ACC112 (cell line): ENCODE results near the gene HBB.

ENCODE experiments used
- H2AFZ ChIP-seq: fragments of 200-600 bp; sonication (generic); one replicate; pipeline ENCODE4 v1.6.0; 2017; ENCODE audit warnings: antibody characterized with exemption, low read length; ENCODE audit not compliant: unreplicated experiment
- H3K27ac ChIP-seq: fragments of 200-600 bp; sonication (generic); 2 replicates; pipeline ENCODE4 v1.5.1; 2014; ENCODE audit warnings: low read depth, mild to moderate bottlenecking, antibody characterized with exemption, low read length, moderate library complexity
- H3K27me3 ChIP-seq: fragments of 200-600 bp; sonication (generic); 2 replicates; pipeline ENCODE4 v1.6.1; 2014; ENCODE audit warnings: mild to moderate bottlenecking, antibody characterized with exemption, low read length, moderate library complexity, mixed read lengths; ENCODE audit not compliant: insufficient read depth
- H3K36me3 ChIP-seq: fragments of 200-600 bp; sonication (generic); 2 replicates; pipeline ENCODE4 v1.6.1; 2016; ENCODE audit warnings: mild to moderate bottlenecking, antibody characterized with exemption, low read length, moderate library complexity, mixed read lengths; ENCODE audit not compliant: insufficient read depth
- H3K4me1 ChIP-seq: fragments of 200-600 bp; sonication (generic); one replicate; pipeline ENCODE4 v1.6.1; 2016; ENCODE audit warnings: low read length, mixed read lengths; ENCODE audit not compliant: insufficient read depth, unreplicated experiment, control insufficient read depth
- H3K4me3 ChIP-seq: fragments of 200-600 bp; sonication (generic); 2 replicates; pipeline ENCODE4 v1.5.1; 2014; ENCODE audit warnings: mild to moderate bottlenecking, low read depth, low read length
- H3K79me2 ChIP-seq: fragments of 200-600 bp; sonication (generic); one replicate; pipeline ENCODE4 v1.6.0; 2016; ENCODE audit warnings: low read length; ENCODE audit not compliant: control insufficient read depth, unreplicated experiment, insufficient read depth

The HBB gene

DNA sequence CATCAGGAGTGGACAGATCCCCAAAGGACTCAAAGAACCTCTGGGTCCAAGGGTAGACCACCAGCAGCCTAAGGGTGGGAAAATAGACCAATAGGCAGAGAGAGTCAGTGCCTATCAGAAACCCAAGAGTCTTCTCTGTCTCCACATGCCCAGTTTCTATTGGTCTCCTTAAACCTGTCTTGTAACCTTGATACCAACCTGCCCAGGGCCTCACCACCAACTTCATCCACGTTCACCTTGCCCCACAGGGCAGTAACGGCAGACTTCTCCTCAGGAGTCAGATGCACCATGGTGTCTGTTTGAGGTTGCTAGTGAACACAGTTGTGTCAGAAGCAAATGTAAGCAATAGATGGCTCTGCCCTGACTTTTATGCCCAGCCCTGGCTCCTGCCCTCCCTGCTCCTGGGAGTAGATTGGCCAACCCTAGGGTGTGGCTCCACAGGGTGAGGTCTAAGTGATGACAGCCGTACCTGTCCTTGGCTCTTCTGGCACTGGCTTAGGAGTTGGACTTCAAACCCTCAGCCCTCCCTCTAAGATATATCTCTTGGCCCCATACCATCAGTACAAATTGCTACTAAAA, at the start of gene HBB:
Gene HBB (minus strand): TSS at position 340 of the 579 bp plus-strand sequence. CDS start 50 bp downstream, at position 290.
- no peaks in the 10 kb centered on the region for H3K79me2 ChIP-seq
- H3K4me3 ChIP-seq, result no peak within 1 kb of the TSS
- no peaks in the 10 kb centered on the region for H3K4me1 ChIP-seq
- H3K27ac ChIP-seq, result no peak within 1 kb of the TSS
- H3K27me3 ChIP-seq, result no peaks in the 10 kb centered on the region
- H2AFZ ChIP-seq, result no peak within 1 kb of the TSS
- H3K36me3 ChIP-seq, result no peaks in the 10 kb centered on the region

GRCh38 chr11:5275369-5276110, 48.7 kb upstream of the HBB start:
- no peaks in the 10 kb centered on the region for H3K27me3 ChIP-seq
- peaks cover 14% of the 10 kb centered on the region for H3K4me1 ChIP-seq
- H3K27ac ChIP-seq, result no peak overlapping the region
- H2AFZ ChIP-seq, result no peak overlapping the region
- H3K36me3 ChIP-seq, result no peaks in the 10 kb centered on the region
- no peaks in the 10 kb centered on the region for H3K79me2 ChIP-seq
- H3K4me3 ChIP-seq, result no peak overlapping the region

GRCh38 chr11:5274395-5274794, 47.5 kb upstream of the HBB start:
- H3K27me3 ChIP-seq, result no peaks in the 10 kb centered on the region
- no peaks in the 10 kb centered on the region for H3K79me2 ChIP-seq
- no peak overlapping the region for H3K4me3 ChIP-seq
- no peak overlapping the region for H2AFZ ChIP-seq
- no peaks in the 10 kb centered on the region for H3K36me3 ChIP-seq
- H3K4me1 ChIP-seq, result peaks cover 5% of the 10 kb centered on the region
- no peak overlapping the region for H3K27ac ChIP-seq

DNA sequence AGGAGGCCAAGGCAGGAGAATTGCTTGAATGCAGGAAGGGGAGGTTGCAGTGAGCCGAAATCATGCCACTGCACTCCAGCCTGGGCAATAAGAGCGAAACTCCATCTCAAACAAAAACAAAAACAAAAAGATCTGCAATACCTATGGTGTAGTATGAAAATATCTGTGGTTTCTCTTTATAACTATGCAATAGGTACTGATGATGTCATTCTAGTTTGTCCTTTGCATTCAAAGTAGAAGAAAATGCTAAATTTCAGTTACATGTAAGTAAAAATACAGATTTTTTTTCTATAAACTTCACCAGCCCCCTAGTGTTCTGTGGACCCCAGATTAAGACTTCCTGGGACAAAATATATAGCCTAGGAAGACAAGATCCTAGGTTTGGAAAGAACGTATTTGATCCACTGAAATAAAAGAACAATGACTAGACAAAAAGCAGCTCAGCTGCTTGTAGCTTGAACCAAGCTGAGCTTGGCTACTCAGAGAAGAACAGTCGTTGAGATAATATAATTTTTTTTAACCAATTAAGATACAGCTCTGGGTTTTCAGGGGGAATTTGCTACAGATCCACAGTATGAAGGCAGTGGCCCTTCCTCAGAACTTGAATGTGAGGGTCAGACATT, 45.6 kb upstream of the HBB start:
- Histone ChIP-seq H3K79me2 (no peaks in the 10 kb centered on the region), H3K27me3 (no peaks in the 10 kb centered on the region), H3K4me1 (no peaks in the 10 kb centered on the region), H2AFZ (no peak overlapping the region), H3K27ac (no peak overlapping the region), H3K4me3 (no peak overlapping the region), H3K36me3 (no peaks in the 10 kb centered on the region)

GRCh38 chr11:5269715-5270147, 42.9 kb upstream of the HBB start, which contains the start of gene HBE1:
TSS of gene HBE1 (minus strand) at chr11:5269945. CDS start at chr11:5269890, 55 bp downstream.
- Histone ChIP-seq H3K4me3 (no peak within 1 kb of the TSS), H3K36me3 (no peaks in the 10 kb centered on the region), H3K27ac (no peak within 1 kb of the TSS), H2AFZ (no peak within 1 kb of the TSS), H3K79me2 (no peaks in the 10 kb centered on the region), H3K27me3 (no peaks in the 10 kb centered on the region), H3K4me1 (no peaks in the 10 kb centered on the region)

DNA sequence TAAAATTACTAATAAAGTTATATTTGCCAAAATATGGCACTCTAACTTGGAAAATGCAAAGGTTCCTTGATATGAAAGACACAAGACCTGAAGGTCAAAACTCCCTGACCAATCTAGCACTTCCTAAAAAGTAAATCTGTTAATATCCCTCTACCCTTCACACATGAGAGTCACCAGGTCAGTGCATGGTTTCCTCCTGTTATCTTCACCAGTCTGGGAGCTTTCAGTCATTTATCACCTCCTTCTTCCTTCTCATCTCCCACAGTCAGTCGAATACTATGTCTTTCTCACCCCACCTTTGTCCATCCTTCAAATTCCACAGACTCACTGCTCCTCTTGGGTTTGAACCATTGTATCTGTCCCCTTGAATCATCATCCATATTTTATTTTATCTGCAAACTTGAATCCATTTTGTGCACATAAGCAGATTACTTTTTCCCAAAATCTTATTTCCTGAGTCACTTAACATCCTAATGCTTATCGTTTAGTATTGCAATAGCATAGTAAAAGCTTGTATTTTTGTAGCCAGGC, 40.2 kb upstream of the HBB start:
- H3K79me2 ChIP-seq, result no peaks in the 10 kb centered on the region

GRCh38 chr11:5266609-5267008, 39.7 kb upstream of the HBB start:
- H2AFZ ChIP-seq, result no peak overlapping the region
- H3K27ac ChIP-seq, result no peak overlapping the region

More for the DNA sequence above, 40.2 kb upstream of the HBB start:
- Histone ChIP-seq H3K4me3 (no peak overlapping the region), H3K4me1 (no peaks in the 10 kb centered on the region), H3K27me3 (no peaks in the 10 kb centered on the region), H3K36me3 (no peaks in the 10 kb centered on the region), H2AFZ (no peak overlapping the region), H3K27ac (no peak overlapping the region)

DNA sequence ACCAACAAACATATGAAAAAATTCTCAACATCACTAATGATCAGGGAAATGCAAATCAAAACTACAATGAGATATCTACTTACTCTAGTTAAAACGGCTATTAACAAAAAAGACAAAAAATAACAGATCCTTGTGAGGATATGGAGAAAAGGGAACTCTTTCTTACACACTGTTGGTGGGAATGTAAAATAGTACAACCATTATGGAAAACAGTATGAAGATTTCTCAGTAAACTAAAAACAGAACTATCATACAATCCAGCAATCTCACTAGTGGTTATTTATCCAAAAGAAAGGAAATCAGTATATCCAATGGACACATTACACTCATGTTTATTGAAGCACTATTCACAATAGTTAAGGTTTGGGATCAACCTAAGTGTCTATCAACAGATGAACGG, 39.0 kb upstream of the HBB start:
- Histone ChIP-seq H3K27ac (no peak overlapping the region), H3K27me3 (no peaks in the 10 kb centered on the region), H3K4me3 (no peak overlapping the region), H3K79me2 (no peaks in the 10 kb centered on the region), H3K36me3 (no peaks in the 10 kb centered on the region), H2AFZ (no peak overlapping the region), H3K4me1 (no peaks in the 10 kb centered on the region)

More at GRCh38 chr11:5266609-5267008, 39.7 kb upstream of the HBB start:
- Histone ChIP-seq H3K4me3 (no peak overlapping the region), H3K4me1 (no peaks in the 10 kb centered on the region), H3K36me3 (no peaks in the 10 kb centered on the region), H3K79me2 (no peaks in the 10 kb centered on the region), H3K27me3 (no peaks in the 10 kb centered on the region)

DNA sequence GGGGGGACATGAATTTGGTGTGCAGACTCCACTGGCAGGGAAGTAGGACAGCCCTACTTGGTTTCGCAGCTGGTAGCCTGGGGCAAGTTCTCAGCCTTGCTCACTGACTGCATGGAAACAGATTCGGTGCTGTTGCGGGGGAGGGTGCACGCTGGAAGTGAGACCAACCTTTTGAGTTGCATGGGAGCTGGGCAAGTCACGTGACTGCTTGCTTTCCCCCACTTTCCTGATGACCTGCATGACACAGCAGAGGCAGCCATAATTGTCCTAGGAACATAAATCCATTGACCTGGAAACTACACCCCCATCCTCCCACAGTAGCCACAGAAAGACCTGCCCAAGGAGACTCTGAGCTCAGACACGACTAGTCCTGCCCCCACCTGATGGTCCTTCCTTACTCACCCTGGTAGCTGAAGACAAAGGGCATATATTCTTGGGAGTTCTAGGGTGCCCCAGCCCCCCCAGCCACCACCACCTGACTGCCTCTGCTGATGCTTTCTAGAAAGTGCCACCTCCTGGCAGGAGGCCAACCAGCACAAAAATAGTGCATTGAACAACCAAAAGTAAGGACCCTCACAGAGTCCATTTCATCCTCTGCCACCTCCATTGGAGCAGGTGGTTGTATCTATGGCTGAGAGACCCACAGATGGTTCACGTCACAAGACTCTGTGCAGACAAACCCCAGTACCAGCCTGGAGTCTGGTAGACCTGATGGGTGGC, 31.8 kb upstream of the HBB start:
- H3K36me3 ChIP-seq, result no peaks in the 10 kb centered on the region
- no peaks in the 10 kb centered on the region for H3K27me3 ChIP-seq
- no peaks in the 10 kb centered on the region for H3K4me1 ChIP-seq
- H3K4me3 ChIP-seq, result no peak overlapping the region
- no peaks in the 10 kb centered on the region for H3K79me2 ChIP-seq
- no peak overlapping the region for H3K27ac ChIP-seq
- H2AFZ ChIP-seq, result no peak overlapping the region

- Histone ChIP-seq H2AFZ (no peak overlapping the region), H3K4me1 (no peaks in the 10 kb centered on the region), H3K4me3 (no peak overlapping the region), H3K36me3 (no peaks in the 10 kb centered on the region), H3K79me2 (no peaks in the 10 kb centered on the region), H3K27me3 (peaks cover 5% of the 10 kb centered on the region; the same call in 1 of the 2 replicates), H3K27ac (no peak overlapping the region)
Observed at GRCh38 chr11:5257296-5257695, 30.4 kb upstream of the HBB start.
